PC-9 (cell line): Measurements from ENCODE around the gene OGDHL. TPM values are rescaled to one million over a fixed set of nuclear protein-coding genes. Genes with fewer than 3 reads are reported as not detected.

ENCODE experiments used
- BruUV-seq: library from RNA; stranded (reverse); fragments of 400-500 nt; replicated peaks from 2 replicates; lab custom pipeline; 2021; lab: Mats Ljungman, UMichigan
- CTCF ChIA-PET: fragments of 300-600 bp; sonication (Branson Sonifier 250); formaldehyde crosslinking; loops from one replicate; lab custom pipeline; 2022; ENCODE audit warnings: antibody characterized with exemption; lab: Charles Lee
- POLR2A ChIA-PET: fragments of 300-600 bp; sonication (Branson Sonifier 250); formaldehyde crosslinking; loops from one replicate; lab custom pipeline; 2022; ENCODE audit warnings: antibody characterized with exemption; ENCODE audit not compliant: unreplicated experiment; lab: Charles Lee
- DNase-seq, 2 experiments: peaks; one replicate each; pipeline versions ENCODE4 v3.0.0 to v3.0.0-alpha.2; 2015 to 2022; ENCODE audit warnings: mixed read lengths in 1 of 2
- H2AFZ ChIP-seq: fragments of 200-600 bp; sonication (generic); 2 replicates; pipeline ENCODE4 v1.8.1; 2017; ENCODE audit warnings: antibody characterized with exemption
- H3F3A ChIP-seq: fragments of 200-600 bp; sonication (generic); 2 replicates; pipeline ENCODE4 v1.8.1; 2017; ENCODE audit warnings: antibody characterized with exemption, mild to moderate bottlenecking, low read depth; ENCODE audit not compliant: insufficient read depth
- H3K27ac ChIP-seq: fragments of 200-600 bp; sonication (generic); 2 replicates; pipeline ENCODE4 v1.6.1; 2016; ENCODE audit warnings: mixed run types
- H3K27me3 ChIP-seq: fragments of 200-600 bp; sonication (generic); 2 replicates; pipeline ENCODE4 v1.6.1; 2016; ENCODE audit warnings: low read depth, mixed run types; ENCODE audit not compliant: insufficient read depth
- H3K36me3 ChIP-seq: fragments of 200-600 bp; sonication (generic); 2 replicates; pipeline ENCODE4 v1.6.1; 2016; ENCODE audit warnings: low read depth, mixed run types
- H3K4me1 ChIP-seq: fragments of 200-600 bp; sonication (generic); replicated peaks from 2 replicates; pipeline ENCODE4 v1.6.1; 2016; ENCODE audit warnings: mixed run types; ENCODE audit not compliant: insufficient read depth
- H3K4me2 ChIP-seq: fragments of 200-600 bp; sonication (generic); 2 replicates; pipeline ENCODE4 v1.6.1; 2017; ENCODE audit warnings: mixed run types
- H3K4me3 ChIP-seq: fragments of 200-600 bp; sonication (generic); 2 replicates; pipeline ENCODE4 v1.6.1; 2016; ENCODE audit warnings: mixed run types
- H3K79me2 ChIP-seq: fragments of 200-600 bp; sonication (generic); 2 replicates; pipeline ENCODE4 v1.6.1; 2017; ENCODE audit warnings: low read depth, mixed run types
- H3K9me2 ChIP-seq: fragments of 200-600 bp; sonication (generic); 2 replicates; pipeline ENCODE4 v1.8.1; 2017; ENCODE audit warnings: mild to moderate bottlenecking; ENCODE audit not compliant: insufficient read depth
- H3K9me3 ChIP-seq: fragments of 200-600 bp; sonication (generic); 2 replicates; pipeline ENCODE4 v1.8.1; 2016; ENCODE audit warnings: low read depth; ENCODE audit not compliant: insufficient read depth
- H4K20me1 ChIP-seq: fragments of 200-600 bp; sonication (generic); 2 replicates; pipeline ENCODE4 v1.8.1; 2017; ENCODE audit not compliant: insufficient read depth
- EZH2 ChIP-seq: fragments of 200-600 bp; sonication (generic); IDR thresholded peaks from 2 replicates; pipeline ENCODE4 v1.8.0; 2017; ENCODE audit warnings: antibody characterized with exemption, low read depth
- intact Hi-C: fragments of 100-400 bp; cut with micrococcal nuclease; formaldehyde crosslinking; loops from one replicate; pipeline ENCODE4 v1.10.0; 2022; ENCODE audit not compliant: unreplicated experiment
- total RNA-seq: library from RNA; stranded (reverse); gene quantifications from 2 replicates; pipeline ENCODE4 v1.2.3, GENCODE V29; 2021
- TF ChIP-seq, protein P1 (sequence below): fragments of 200-600 bp; sonication (generic); conservative IDR thresholded peaks from 2 replicates; pipeline ENCODE4 v1.6.1; 2017; ENCODE audit warnings: mixed run types, antibody characterized with exemption, mild to moderate bottlenecking, moderate library complexity

Gene OGDHL
- total RNA-seq, 1 experiment from 2014 or later = not detected

DNA sequence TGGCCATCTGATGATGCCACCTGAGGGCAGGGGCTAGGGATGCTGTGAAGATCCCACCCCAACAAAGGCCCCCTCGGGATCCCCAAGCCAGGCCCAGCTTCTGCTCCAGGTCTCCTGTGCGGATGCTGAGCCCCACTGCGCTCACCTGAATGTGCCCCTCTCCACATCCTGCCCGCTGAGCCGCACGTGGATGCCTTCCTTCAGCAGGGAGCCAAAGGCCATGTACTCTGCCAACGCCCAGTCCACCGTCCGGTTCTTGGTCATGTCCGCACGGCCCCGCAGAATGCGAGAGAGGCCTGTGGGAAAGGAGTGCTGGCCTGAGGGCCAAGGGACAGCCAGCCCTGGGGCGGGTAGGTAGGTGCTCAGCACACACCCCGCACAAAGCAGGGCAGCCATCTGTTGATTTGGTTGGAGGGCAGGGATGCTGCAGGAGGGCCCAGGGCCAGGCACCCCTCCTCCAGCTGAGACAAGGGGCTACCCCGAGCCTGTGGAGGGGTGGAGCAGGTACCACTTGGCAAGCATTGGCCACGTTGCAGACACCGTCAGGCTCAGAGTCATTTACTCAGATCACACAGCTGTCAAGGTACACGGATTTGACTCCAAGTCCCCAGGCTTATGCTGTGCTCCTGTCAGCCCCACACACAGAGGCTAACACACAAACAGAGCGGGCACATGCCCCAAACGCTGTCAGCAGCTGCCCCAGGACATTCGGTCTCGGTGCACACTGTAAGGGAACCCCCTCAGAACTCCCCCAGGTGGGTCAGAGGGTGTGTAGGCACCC is 19.2 kb downstream of the OGDHL start:
- H3F3A ChIP-seq = no peaks in the 10 kb centered on the region
- DNase-seq = no peak
- H2AFZ ChIP-seq = no peak overlapping the region
- POLR2A ChIA-PET = no interaction called here
- no peak overlapping the region for H3K4me3 ChIP-seq
- TF ChIP-seq, protein P1, sequence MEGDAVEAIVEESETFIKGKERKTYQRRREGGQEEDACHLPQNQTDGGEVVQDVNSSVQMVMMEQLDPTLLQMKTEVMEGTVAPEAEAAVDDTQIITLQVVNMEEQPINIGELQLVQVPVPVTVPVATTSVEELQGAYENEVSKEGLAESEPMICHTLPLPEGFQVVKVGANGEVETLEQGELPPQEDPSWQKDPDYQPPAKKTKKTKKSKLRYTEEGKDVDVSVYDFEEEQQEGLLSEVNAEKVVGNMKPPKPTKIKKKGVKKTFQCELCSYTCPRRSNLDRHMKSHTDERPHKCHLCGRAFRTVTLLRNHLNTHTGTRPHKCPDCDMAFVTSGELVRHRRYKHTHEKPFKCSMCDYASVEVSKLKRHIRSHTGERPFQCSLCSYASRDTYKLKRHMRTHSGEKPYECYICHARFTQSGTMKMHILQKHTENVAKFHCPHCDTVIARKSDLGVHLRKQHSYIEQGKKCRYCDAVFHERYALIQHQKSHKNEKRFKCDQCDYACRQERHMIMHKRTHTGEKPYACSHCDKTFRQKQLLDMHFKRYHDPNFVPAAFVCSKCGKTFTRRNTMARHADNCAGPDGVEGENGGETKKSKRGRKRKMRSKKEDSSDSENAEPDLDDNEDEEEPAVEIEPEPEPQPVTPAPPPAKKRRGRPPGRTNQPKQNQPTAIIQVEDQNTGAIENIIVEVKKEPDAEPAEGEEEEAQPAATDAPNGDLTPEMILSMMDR = no peak
- TF ChIP-seq EZH2 = no peak
- H3K4me2 ChIP-seq = no peak overlapping the region
- intact Hi-C loops = no loop called here
- no peaks in the 10 kb centered on the region for H3K4me1 ChIP-seq
- no peaks in the 10 kb centered on the region for H4K20me1 ChIP-seq
- BruUV-seq = no TSS peak
- H3K9me3 ChIP-seq = no peaks in the 10 kb centered on the region
- no peaks in the 10 kb centered on the region for H3K79me2 ChIP-seq
- H3K27me3 ChIP-seq = peaks cover 58% of the 10 kb centered on the region
- H3K36me3 ChIP-seq = no peaks in the 10 kb centered on the region
- CTCF ChIA-PET = no interaction called here
- H3K27ac ChIP-seq = no peak overlapping the region
- H3K9me2 ChIP-seq = no peaks in the 10 kb centered on the region

DNA sequence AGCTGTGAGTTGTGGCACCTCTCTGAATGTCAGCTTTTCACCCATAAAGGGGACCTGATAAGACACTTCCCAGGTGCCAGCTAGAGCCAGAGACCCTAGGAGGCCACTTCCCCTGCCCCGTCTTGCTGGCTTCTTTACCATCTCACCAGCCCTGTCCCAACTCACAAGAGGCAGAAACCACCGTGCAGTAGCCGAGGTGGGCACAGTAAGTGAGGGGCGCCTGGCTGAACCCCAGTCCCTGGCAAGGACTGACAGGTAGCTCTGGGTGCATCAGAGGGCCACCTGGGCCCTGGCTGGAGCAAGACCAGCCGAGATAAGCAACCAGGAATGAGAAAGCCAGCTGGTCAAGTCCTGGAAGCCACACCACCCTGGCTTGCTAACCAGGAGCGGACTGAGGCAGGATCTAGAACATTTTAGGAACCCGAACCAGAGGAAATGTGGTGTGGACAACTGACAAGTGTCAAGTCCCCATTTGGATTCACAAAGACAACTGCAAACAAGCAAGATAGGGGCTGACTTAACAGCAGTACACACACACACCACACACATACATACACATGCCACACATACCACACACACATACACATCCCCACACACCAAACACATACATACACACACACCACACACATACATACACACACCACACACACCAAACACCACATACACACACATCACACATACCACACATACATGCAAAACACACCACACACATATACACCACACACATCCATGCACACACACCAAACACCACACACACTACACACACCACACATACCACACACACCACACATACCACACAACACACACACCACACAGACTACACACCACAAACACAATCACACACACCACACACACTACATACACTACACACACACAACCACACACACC is 20.8 kb downstream of the OGDHL start:
- H3K4me3 ChIP-seq = no peak overlapping the region
- no peak overlapping the region for H2AFZ ChIP-seq
- H3K4me2 ChIP-seq = no peak overlapping the region
- POLR2A ChIA-PET = no interaction called here
- CTCF ChIA-PET = no interaction called here
- H3K4me1 ChIP-seq = no peaks in the 10 kb centered on the region
- no peak overlapping the region for H3K27ac ChIP-seq
- intact Hi-C loops = no loop called here
- no peak for DNase-seq
- no peaks in the 10 kb centered on the region for H3K9me2 ChIP-seq
- H3K36me3 ChIP-seq = no peaks in the 10 kb centered on the region
- no peaks in the 10 kb centered on the region for H3K9me3 ChIP-seq
- H3K79me2 ChIP-seq = no peaks in the 10 kb centered on the region
- H4K20me1 ChIP-seq = no peaks in the 10 kb centered on the region
- H3F3A ChIP-seq = no peaks in the 10 kb centered on the region
- no peak for TF ChIP-seq EZH2
- TF ChIP-seq, protein P1 = no peak
- no TSS peak for BruUV-seq
- H3K27me3 ChIP-seq = peaks cover 43% of the 10 kb centered on the region

DNA sequence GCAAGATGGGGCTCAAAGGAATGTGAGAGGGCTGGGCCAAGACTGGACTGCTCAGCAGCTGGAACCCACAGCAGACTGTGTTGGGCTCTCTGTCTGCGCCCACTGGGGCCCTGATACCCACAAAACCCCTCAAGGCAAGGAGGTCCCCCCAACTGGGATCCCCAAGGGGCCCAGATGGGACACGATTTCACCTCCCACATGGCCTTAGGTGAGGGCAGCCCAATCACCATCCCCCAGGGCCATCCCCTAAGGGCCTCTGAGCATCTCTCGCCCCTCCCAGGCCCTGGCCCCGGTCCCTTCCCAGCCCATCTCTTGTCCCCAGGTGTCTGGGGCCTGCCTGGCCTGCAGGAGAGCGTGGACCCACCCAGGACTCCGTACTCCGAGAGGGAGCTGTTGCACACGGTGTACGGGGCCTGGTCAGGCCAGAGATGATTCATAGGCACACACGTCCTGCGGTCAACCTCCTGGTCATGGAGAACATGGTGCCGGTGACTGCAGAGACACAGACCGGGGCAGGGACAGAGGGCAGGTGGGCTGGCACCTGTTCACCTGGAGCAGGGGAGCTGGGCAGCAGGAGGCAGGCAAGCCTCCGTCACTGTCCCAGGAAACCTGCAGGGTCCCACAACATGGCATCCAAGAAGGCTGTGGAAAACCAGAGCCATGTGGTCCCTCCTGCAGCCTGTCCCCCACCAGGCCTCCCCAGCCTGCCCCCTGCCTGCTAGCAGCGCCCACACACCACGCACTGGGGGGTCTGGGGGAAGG is 21.6 kb downstream of the OGDHL start:
- H3K4me1 ChIP-seq = no peaks in the 10 kb centered on the region; the same call in 1 of the 2 replicates
- TF ChIP-seq, protein P1 = no peak
- TF ChIP-seq EZH2 = no peak
- ChIA-PET CTCF (no interaction called here), POLR2A (no interaction called here)
- H3K36me3 ChIP-seq = no peaks in the 10 kb centered on the region
- no peak for DNase-seq
- H3F3A ChIP-seq = no peaks in the 10 kb centered on the region
- H2AFZ ChIP-seq = no peak overlapping the region
- H3K4me3 ChIP-seq = no peak overlapping the region
- BruUV-seq = no TSS peak
- no peaks in the 10 kb centered on the region for H3K9me3 ChIP-seq
- H3K79me2 ChIP-seq = no peaks in the 10 kb centered on the region
- H3K27me3 ChIP-seq = peaks cover 36% of the 10 kb centered on the region
- H4K20me1 ChIP-seq = no peaks in the 10 kb centered on the region
- no peak overlapping the region for H3K27ac ChIP-seq
- no peaks in the 10 kb centered on the region for H3K9me2 ChIP-seq
- intact Hi-C loops = no loop called here
- H3K4me2 ChIP-seq = no peak overlapping the region
